Panc1 (cell line): ENCODE results near the gene MRM3. TPM values are rescaled to one million over a fixed set of nuclear protein-coding genes. Genes with fewer than 3 reads are reported as not detected.

Source experiments
- ATAC-seq: fragments of 200-7000 bp; cut with Tn5 transposase; 2 replicates; pipeline ENCODE4 v1.9.1; 2020; ENCODE audit warnings: mild to moderate bottlenecking, moderate library complexity
- BruUV-seq: library from RNA; stranded (reverse); fragments of 400-500 nt; replicated peaks from 2 replicates; lab custom pipeline; 2021; lab: Mats Ljungman, UMichigan
- CTCF ChIA-PET: fragments of 300-600 bp; sonication (Branson Sonifier 250); formaldehyde crosslinking; loops from one replicate; lab custom pipeline; 2022; ENCODE audit warnings: antibody characterized with exemption; lab: Charles Lee
- POLR2A ChIA-PET: fragments of 300-600 bp; sonication (Branson Sonifier 250); formaldehyde crosslinking; loops from one replicate; lab custom pipeline; 2022; ENCODE audit warnings: antibody characterized with exemption; lab: Charles Lee
- DNase-seq: peaks from one replicate; pipeline ENCODE4 v3.0.0-alpha.2; 2010; ENCODE audit warnings: low read depth, low spot score
- H3K27ac ChIP-seq: 2 replicates; pipeline ENCODE4 v1.5.1; 2011; ENCODE audit warnings: mild to moderate bottlenecking, low read length, inconsistent platforms
- H3K27me3 ChIP-seq: fragments of 200-500 bp; sonication (Bioruptor generic); 2 replicates; pipeline ENCODE4 v1.6.0; 2014; ENCODE audit warnings: low read length, inconsistent platforms; ENCODE audit not compliant: control insufficient read depth, insufficient read depth
- H3K36me3 ChIP-seq: fragments of 200-500 bp; sonication (Bioruptor generic); 2 replicates; pipeline ENCODE4 v1.5.1; 2014; ENCODE audit warnings: inconsistent platforms, mild to moderate bottlenecking, low read length, moderate library complexity; ENCODE audit not compliant: control insufficient read depth, insufficient read depth
- H3K4me1 ChIP-seq: 2 replicates; pipeline ENCODE4 v1.5.1; 2011; ENCODE audit warnings: inconsistent platforms, mild to moderate bottlenecking, low read length, moderate library complexity; ENCODE audit not compliant: control insufficient read depth, insufficient read depth
- H3K4me3 ChIP-seq, 2 experiments: 2 replicates each; pipeline ENCODE4 v1.5.1; 2011 to 2012; ENCODE audit warnings: low read depth in 2 of 2, low read length in 2 of 2, mild to moderate bottlenecking in 2 of 2, inconsistent platforms in 1 of 2, moderate library complexity in 1 of 2
- H3K9me3 ChIP-seq: fragments of 200-500 bp; sonication (Bioruptor generic); 2 replicates; pipeline ENCODE4 v1.5.1; 2014; ENCODE audit warnings: low read depth, mild to moderate bottlenecking, inconsistent platforms, low read length, moderate library complexity; ENCODE audit not compliant: control insufficient read depth, insufficient read depth
- CTCF ChIP-seq: fragments of 450-650 bp; IDR thresholded peaks from 2 replicates; pipeline ENCODE4 v1.5.1; 2017; ENCODE audit warnings: mild to moderate bottlenecking
- POLR2AphosphoS5 ChIP-seq: IDR thresholded peaks from 2 replicates; pipeline ENCODE4 v1.6.1; 2012; ENCODE audit warnings: mild to moderate bottlenecking, low read depth, low read length, moderate library complexity
- REST ChIP-seq, 2 experiments: IDR thresholded peaks; 2 replicates each; pipeline ENCODE4 v1.6.1; 2011 to 2012; ENCODE audit warnings: low read depth in 2 of 2, control low read depth in 1 of 2, low read length in 1 of 2, mild to moderate bottlenecking in 1 of 2, moderate library complexity in 1 of 2; ENCODE audit not compliant: insufficient read depth in 1 of 2
- SIN3A ChIP-seq: IDR thresholded peaks from 2 replicates; pipeline ENCODE4 v1.6.1; 2012; ENCODE audit warnings: low read depth, mild to moderate bottlenecking, low read length, moderate library complexity, borderline replicate concordance; ENCODE audit not compliant: insufficient read depth
- TCF7L2 ChIP-seq: IDR thresholded peaks from 2 replicates; pipeline ENCODE4 v1.6.1; 2011; ENCODE audit warnings: mild to moderate bottlenecking, low read depth, low read length, inconsistent platforms
- in situ Hi-C: cut with HindIII; loops from 2 replicates; pipeline ENCODE4 v1.10.0; 2016; ENCODE audit warnings: low sequenced_read_pairs, low pct_unique_long_range_greater_than_20kb
- intact Hi-C: fragments of 100-400 bp; cut with micrococcal nuclease; formaldehyde crosslinking; loops from one replicate; pipeline ENCODE4 v1.10.0; 2022; ENCODE audit not compliant: unreplicated experiment
- total RNA-seq: library from RNA; stranded (reverse); gene quantifications from one replicate; pipeline ENCODE4 v1.2.1, GENCODE V29; 2021; ENCODE audit not compliant: unreplicated experiment

MRM3 gene
- total RNA-seq, 1 experiment from 2014 or later, result 13.4 TPM

GRCh38 chr17:806781-807522 lies 24.8 kb downstream of the MRM3 start:
- no peak overlapping the region for H3K4me3 ChIP-seq
- H3K36me3 ChIP-seq, result no peaks in the 10 kb centered on the region
- POLR2A ChIA-PET, result no interaction called here
- intact Hi-C loops (no loop called here), in situ Hi-C loops (no loop called here)
- H3K4me1 ChIP-seq, result no peaks in the 10 kb centered on the region; the same call in 1 of the 2 replicates
- TF ChIP-seq SIN3A (no peak), REST (IDR thresholded peaks at IDR 0.05; ENCODE audit: insufficient read depth in 1 of 2, low read depth in 2 of 2, low read length in 1 of 2) (no peak), TCF7L2 (no peak), POLR2AphosphoS5 (no peak), CTCF (no peak)
- H3K27ac ChIP-seq, result no peak overlapping the region
- DNase-seq (no peak), ATAC-seq (no peak)
- BruUV-seq, result no TSS peak
- H3K27me3 ChIP-seq, result no peaks in the 10 kb centered on the region
- no peaks in the 10 kb centered on the region for H3K9me3 ChIP-seq
- CTCF ChIA-PET, result no interaction called here

- TF ChIP-seq POLR2AphosphoS5, result no peak
- POLR2A ChIA-PET, result no interaction called here
- CTCF ChIA-PET, result no interaction called here
- no peaks in the 10 kb centered on the region for H3K9me3 ChIP-seq
- BruUV-seq, result no TSS peak
- no peak for ATAC-seq
- no peak for DNase-seq
- no peaks in the 10 kb centered on the region; the same call in 1 of the 2 replicates for H3K4me1 ChIP-seq
- H3K36me3 ChIP-seq, result peaks cover 4% of the 10 kb centered on the region; the same call in 1 of the 2 replicates
- intact Hi-C loops, result no loop called here
- H3K4me3 ChIP-seq, result no peak overlapping the region
- H3K27ac ChIP-seq, result no peak overlapping the region
- H3K27me3 ChIP-seq, result no peaks in the 10 kb centered on the region
- in situ Hi-C loops, result no loop called here
Observed at GRCh38 chr17:807523-808294, 25.6 kb downstream of the MRM3 start.
